Chondrocyte (in vitro differentiated cells): Measurements from ENCODE around the gene RBM20. TPM values are rescaled to one million over a fixed set of nuclear protein-coding genes. Genes with fewer than 3 reads are reported as not detected.
A peak's percentile ranks its signal among the peaks of the same experiment; 100 is the strongest.

Experiments
- DNase-seq: peaks from one replicate; pipeline ENCODE4 v3.0.0; 2021; ENCODE audit warnings: mixed read lengths, low spot score
- H3K27ac Mint-ChIP-seq: one replicate; pipeline ENCODE4 v1.8.0; 2021; ENCODE audit warnings: mild to moderate bottlenecking, moderate library complexity, mixed read lengths; ENCODE audit not compliant: unreplicated experiment
- H3K27me3 Mint-ChIP-seq: 2 replicates; pipeline ENCODE4 v1.8.0; 2021; ENCODE audit warnings: low read depth, mixed read lengths
- H3K36me3 Mint-ChIP-seq: 2 replicates; pipeline ENCODE4 v1.8.0; 2021; ENCODE audit warnings: low read depth, mixed read lengths
- H3K4me1 Mint-ChIP-seq: 2 replicates; pipeline ENCODE4 v1.8.0; 2021; ENCODE audit warnings: low read depth, mild to moderate bottlenecking, mixed read lengths
- H3K4me3 Mint-ChIP-seq: one replicate; pipeline ENCODE4 v1.8.0; 2021; ENCODE audit warnings: mild to moderate bottlenecking, moderate library complexity, mixed read lengths; ENCODE audit not compliant: unreplicated experiment
- H3K9me3 Mint-ChIP-seq: 2 replicates; pipeline ENCODE4 v1.8.0; 2021; ENCODE audit warnings: low read depth, mixed read lengths
- total RNA-seq: library from RNA; stranded (reverse); gene quantifications from 3 replicates; pipeline ENCODE4 v1.2.1, GENCODE V29; 2021
- TF ChIP-seq, protein P1 (sequence below): fragments of 200-600 bp; sonication (generic); IDR thresholded peaks from 2 replicates; pipeline ENCODE4 v1.5.0; 2021; ENCODE audit warnings: antibody characterized with exemption, mild to moderate bottlenecking, moderate library complexity

RBM20 gene
- total RNA-seq, 1 donor from 2014 or later: 3.6 TPM

DNA sequence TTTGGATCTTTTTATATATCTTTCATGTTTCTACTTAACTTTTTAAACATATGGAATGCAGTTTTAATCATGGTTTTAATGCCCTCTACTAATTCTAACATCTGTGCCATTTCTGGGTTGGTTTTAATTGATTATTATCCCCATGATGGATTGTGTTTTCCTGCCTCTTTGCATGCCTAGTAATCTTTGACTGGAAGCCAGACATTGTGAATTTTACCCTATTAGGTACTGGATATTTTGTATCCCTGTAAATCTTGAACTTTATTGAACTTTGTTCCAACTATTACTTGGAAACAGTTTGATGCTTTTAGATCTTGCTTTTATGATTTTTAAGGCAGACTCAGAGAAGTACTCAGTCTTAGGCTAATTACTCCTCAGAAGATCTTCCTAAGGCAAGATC is 16.0 kb upstream of the RBM20 start:
- no peaks in the 10 kb centered on the region for H3K36me3 Mint-ChIP-seq
- TF ChIP-seq, protein P1, sequence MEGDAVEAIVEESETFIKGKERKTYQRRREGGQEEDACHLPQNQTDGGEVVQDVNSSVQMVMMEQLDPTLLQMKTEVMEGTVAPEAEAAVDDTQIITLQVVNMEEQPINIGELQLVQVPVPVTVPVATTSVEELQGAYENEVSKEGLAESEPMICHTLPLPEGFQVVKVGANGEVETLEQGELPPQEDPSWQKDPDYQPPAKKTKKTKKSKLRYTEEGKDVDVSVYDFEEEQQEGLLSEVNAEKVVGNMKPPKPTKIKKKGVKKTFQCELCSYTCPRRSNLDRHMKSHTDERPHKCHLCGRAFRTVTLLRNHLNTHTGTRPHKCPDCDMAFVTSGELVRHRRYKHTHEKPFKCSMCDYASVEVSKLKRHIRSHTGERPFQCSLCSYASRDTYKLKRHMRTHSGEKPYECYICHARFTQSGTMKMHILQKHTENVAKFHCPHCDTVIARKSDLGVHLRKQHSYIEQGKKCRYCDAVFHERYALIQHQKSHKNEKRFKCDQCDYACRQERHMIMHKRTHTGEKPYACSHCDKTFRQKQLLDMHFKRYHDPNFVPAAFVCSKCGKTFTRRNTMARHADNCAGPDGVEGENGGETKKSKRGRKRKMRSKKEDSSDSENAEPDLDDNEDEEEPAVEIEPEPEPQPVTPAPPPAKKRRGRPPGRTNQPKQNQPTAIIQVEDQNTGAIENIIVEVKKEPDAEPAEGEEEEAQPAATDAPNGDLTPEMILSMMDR: no peak
- H3K27me3 Mint-ChIP-seq: peaks cover 9% of the 10 kb centered on the region

DNA sequence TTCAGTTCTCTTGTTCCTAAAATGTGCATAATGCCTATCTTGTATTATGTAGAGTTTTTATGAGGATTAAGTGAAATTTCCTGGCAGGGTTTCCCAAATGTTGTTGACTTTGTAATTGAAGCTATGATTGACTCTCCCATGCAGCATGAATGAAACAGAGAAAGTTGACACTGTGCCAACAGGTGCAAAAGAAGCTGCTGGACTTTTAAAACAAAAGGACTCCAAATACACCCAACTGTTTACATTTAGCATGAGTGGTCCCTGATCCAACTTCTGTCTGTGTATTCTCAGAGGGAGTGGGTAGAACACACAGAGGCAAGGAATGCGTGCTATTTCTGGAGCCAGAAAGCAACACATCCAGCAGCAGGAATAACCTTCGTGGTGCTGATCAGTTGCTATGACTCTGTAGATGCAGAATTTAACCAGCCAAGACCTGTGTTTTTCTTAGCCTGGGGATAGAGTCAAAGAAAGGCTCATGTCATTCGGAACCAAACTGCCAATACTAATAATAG is 14.4 kb upstream of the RBM20 start:
- Mint-ChIP-seq H3K36me3 (no peaks in the 10 kb centered on the region), H3K4me1 (peaks cover 16% of the 10 kb centered on the region), H3K27ac (peak overlapping the region; percentile 86), H3K9me3 (no peaks in the 10 kb centered on the region), H3K4me3 (no peak overlapping the region), H3K27me3 (peaks cover 6% of the 10 kb centered on the region)
- TF ChIP-seq, protein P1: no peak
- DNase-seq: no peak

More for the DNA sequence above, 16.0 kb upstream of the RBM20 start:
- Mint-ChIP-seq H3K9me3 (peaks cover 2% of the 10 kb centered on the region), H3K27ac (no peak overlapping the region), H3K4me3 (no peak overlapping the region), H3K4me1 (peaks cover 14% of the 10 kb centered on the region)
- DNase-seq: no peak

DNA sequence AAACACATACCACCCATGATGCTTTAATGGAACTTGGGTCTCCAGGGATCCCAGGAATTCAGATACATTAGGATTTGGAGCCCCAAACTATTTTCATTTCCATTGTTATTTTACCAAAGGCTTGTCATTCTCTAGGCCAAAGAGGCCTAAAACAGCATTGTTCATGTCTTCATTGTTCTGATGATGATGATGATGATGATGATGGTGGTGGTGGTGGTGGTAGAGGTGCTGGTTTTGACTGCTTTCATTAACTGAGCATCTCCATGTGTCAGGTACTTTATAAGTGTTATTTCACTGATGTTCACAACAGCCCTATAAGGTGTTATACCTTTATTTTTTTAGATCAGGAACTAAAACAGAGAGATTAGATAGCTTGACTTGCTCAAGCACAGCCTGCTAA is 12.2 kb upstream of the RBM20 start:
- Mint-ChIP-seq H3K27me3 (no peaks in the 10 kb centered on the region), H3K9me3 (no peaks in the 10 kb centered on the region), H3K4me1 (peaks cover 26% of the 10 kb centered on the region), H3K36me3 (no peaks in the 10 kb centered on the region), H3K4me3 (no peak overlapping the region), H3K27ac (no peak overlapping the region)
- TF ChIP-seq, protein P1: no peak
- no peak for DNase-seq

DNA sequence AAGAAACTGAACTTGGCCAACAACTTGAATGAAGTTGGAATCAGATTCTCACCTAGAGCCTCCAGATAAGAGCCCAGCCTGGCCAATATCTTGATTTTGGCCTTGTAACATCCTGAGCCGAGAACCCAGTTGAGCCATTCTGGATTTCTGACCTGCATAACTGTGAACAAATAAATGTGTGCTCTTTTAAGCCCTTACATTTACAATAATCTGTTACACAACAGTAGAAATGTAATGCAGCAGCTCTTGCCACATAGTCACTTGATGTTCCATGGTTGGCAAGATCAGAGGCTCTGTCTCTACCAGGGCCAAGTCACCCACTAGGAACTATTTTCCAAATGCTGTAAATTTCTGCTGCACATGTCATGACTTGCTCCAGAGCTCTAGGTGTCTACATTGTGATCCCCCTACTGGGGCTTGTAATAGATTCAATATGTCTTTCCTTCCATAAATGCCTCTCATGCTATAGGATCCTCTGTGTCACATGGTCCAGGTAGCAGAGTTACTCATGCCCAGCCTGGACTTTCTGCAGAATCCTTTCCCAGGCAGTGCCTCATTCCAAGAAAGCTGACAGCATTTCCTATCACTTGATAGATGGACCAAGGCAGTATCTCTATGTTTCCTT is 11.4 kb upstream of the RBM20 start:
- Mint-ChIP-seq H3K4me1 (peaks cover 34% of the 10 kb centered on the region), H3K27me3 (no peaks in the 10 kb centered on the region), H3K9me3 (no peaks in the 10 kb centered on the region), H3K36me3 (no peaks in the 10 kb centered on the region), H3K27ac (no peak overlapping the region), H3K4me3 (no peak overlapping the region)
- TF ChIP-seq, protein P1: no peak
- no peak for DNase-seq

DNA sequence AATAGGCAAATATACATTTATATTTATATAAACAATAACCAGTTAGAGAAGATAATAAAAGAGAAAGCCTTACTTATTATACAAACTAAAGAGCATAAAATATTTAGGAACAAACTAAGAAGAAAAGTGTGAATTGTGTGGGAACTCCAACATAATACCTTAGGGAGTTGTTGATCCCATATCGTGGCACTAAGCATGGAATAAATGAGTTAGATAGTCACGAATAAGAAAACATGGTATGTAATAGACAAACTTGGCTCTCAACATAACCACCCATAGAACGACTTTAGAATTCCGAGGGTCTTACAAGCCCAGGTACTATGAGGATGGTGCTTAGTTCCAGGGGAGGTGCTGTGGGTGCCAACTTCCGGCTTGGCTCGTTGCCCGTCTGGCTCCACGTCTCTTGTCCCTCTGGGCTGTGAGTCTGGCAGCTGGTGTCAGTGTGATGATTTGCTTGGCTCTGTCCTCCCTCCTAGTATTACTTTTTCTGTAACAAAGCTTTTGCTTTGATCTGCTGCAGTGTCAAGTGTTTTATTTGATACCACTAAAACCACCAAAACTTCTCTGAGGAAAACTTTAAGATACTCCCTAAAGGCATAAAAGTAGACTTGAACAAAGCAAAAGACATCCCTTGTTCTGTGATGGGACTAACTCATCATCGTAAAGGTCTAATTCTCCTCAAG is 9.5 kb upstream of the RBM20 start:
- peak overlapping the region; percentile 39 for H3K27ac Mint-ChIP-seq

More for the DNA sequence above, 9.5 kb upstream of the RBM20 start:
- H3K27me3 Mint-ChIP-seq: no peaks in the 10 kb centered on the region
- H3K9me3 Mint-ChIP-seq: no peaks in the 10 kb centered on the region
- peaks cover 37% of the 10 kb centered on the region for H3K4me1 Mint-ChIP-seq
- no peak for DNase-seq
- H3K4me3 Mint-ChIP-seq: no peak overlapping the region
- TF ChIP-seq, protein P1: no peak
- H3K36me3 Mint-ChIP-seq: no peaks in the 10 kb centered on the region
